Spleen (tissue), 7 donors: ENCODE results near the gene HSP90AB1.
A peak's percentile ranks its signal among the peaks of the same experiment; 100 is the strongest.

Experiments used
- CTCF ChIP-seq, 11 experiments: fragments of 200-600 bp in 7 of 11; fragments of 450-650 bp in 4 of 11; sonication (generic) in 4 of 11; IDR thresholded peaks in 8 of 11; conservative IDR thresholded peaks in 3 of 11; 1 replicate in 7 of 11; 2 replicates in 4 of 11; pipeline versions ENCODE4 v1.4.0 to v1.8.0; 2016 to 2021; ENCODE audit warnings: antibody characterized with exemption in 11 of 11, inconsistent platforms in 4 of 11, mild to moderate bottlenecking in 1 of 11
- POLR2A ChIP-seq, 3 donors: fragments of 450-650 bp; IDR thresholded peaks; one replicate each; pipeline ENCODE4 v1.5.1; 2017; ENCODE audit warnings: antibody characterized with exemption in 3 of 3, mild to moderate bottlenecking in 1 of 3
- POLR2AphosphoS5 ChIP-seq, 3 donors: sonication (generic); formaldehyde crosslinking; IDR thresholded peaks; one replicate each; pipeline ENCODE4 v1.5.1; 2017; ENCODE audit warnings: antibody characterized with exemption in 3 of 3
- donor health status: DM: no; HTN: no; CAD: no; lungs with moderate emphysema.
- donor health status: DM: no; HTN: no; CAD: no.
- donor health status: DM: no; HTN: no; CAD: no.

- TF ChIP-seq CTCF (IDR thresholded peaks at IDR 0.05 in 8 of 11, conservative IDR thresholded peaks at IDR 0.05 in 3 of 11) (peak in 6 of 11 experiments; percentile 2 to 33 (median 28)), POLR2A (IDR thresholded peaks at IDR 0.05) (no peak), POLR2AphosphoS5 (IDR thresholded peaks at IDR 0.05) (peak in 1 of 3 donors; percentile 83)
Measured at GRCh38 chr6:44245912-44246662, 814 bp upstream of the HSP90AB1 start.
